Right ventricle myocardium superior (tissue), 1 donor: Measurements from ENCODE around the gene OPN1SW. TPM values are rescaled to one million over a fixed set of nuclear protein-coding genes. Genes with fewer than 3 reads are reported as not detected.
A peak's percentile ranks its signal among the peaks of the same experiment; 100 is the strongest.

Experiments
- ATAC-seq: fragments of 200-7000 bp; cut with Tn5 transposase; one replicate; pipeline ENCODE4 v1.9.1; 2020; ENCODE audit warnings: mild to moderate bottlenecking; ENCODE audit not compliant: poor library complexity
- DNase-seq: peaks from one replicate; pipeline ENCODE4 v3.0.0-alpha.2; 2020
- intact Hi-C: fragments of 100-400 bp; cut with DNase I; formaldehyde crosslinking; loops from one replicate; pipeline ENCODE4 v1.11.2; 2022
- long read RNA-seq: library from polyadenylated mRNA; unstranded; transcript quantifications from one replicate; pipeline ENCODE4 v2.0.0, GENCODE V29; 2021
- total RNA-seq: library from RNA; stranded (reverse); fragmentation: NEBNext Ultra II Directional; extraction: Animal tissue kit (Norgen Biotek cat#: 25700); gene quantifications from one replicate; pipeline ENCODE4 v1.2.1, GENCODE V29; 2021
- donor health status: DM: no; HTN: yes; CAD: no; lungs with severe emphysema.

The OPN1SW gene, protein sequence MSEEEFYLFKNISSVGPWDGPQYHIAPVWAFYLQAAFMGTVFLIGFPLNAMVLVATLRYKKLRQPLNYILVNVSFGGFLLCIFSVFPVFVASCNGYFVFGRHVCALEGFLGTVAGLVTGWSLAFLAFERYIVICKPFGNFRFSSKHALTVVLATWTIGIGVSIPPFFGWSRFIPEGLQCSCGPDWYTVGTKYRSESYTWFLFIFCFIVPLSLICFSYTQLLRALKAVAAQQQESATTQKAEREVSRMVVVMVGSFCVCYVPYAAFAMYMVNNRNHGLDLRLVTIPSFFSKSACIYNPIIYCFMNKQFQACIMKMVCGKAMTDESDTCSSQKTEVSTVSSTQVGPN
- not detected for total RNA-seq
- long read RNA-seq = 0 reads

DNA sequence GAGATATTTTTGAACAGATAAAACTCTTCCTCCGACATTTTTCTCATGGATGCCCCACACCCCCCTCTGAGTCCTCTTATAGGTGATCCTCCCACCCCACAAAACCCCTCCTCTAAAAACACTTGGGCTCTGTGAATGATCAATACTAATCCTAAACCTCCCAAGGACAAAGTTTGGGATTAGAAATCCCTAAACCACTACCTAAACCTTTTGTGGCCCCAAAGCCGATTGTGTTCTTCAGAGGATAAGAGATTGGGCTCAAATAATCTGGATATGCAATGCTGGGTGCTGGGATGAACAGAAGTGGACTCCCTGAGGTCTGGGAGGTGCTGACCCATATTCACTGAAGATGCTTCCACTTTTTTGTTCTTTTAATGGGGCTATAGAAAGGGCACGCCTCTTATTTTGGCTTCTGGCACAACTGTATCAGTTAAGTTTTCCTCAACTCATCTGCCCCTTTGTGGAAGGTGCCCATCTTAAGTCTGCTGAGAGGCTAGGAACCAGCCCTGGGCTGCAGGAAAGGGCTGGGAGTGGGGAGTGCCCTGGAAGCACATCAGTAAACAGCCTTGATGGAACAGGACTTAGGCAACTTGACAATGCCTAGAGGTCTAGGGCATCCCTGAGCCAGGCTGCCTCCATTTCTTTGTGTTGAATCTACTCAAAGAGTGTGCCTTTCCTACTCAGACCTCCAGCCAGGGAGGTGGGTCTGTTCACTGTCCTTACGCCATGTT is at the start of gene OPN1SW:
Gene OPN1SW (minus strand): TSS at position 51 of the 731 bp plus-strand sequence. CDS start 13 bp downstream, at position 38.
- ATAC-seq (no peak), DNase-seq (no peak)
- intact Hi-C loops = no loop called here

DNA sequence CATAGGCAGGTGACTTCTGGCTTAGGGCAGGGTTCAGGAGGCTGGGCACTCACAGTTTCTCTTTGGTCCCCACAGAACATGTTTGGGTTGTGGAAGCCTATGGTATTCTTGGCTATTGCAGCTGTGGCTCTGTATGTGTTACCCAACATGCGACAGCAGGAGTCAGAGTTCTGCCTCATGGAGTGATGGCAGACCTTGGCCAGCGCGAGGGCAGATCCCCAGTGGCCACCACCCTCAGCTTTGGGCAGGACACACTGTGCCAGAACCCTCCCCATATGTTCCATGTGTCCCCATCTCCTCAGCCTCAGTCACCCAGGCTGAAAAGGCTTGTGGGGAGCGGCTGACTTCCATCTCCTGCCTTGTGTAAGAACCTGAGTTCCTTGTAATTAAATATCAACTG is 46.1 kb upstream of the OPN1SW start:
- no peak for ATAC-seq
- intact Hi-C loops = no loop called here
- no peak for DNase-seq

DNA sequence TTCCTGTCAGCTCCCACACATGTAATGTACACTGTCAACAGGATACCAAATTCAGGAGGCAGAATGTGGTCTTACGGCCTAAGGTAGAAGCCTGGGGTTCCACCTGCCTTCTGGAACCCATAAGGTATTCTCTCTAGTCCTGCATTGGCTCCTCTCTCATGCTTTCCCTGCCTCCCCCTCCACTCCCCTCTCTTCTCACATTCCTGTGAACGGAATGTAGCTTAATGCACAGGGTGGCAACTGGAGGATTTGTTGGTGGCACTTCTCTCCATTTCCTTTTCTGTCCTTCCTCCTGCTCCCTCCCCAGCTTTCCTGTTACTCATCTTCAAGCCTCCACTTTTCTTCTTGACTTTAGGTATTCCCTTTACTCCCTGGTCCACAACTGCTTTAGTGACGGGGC is 43.1 kb upstream of the OPN1SW start:
- intact Hi-C loops = no loop called here
- ATAC-seq = no peak
- DNase-seq = no peak

DNA sequence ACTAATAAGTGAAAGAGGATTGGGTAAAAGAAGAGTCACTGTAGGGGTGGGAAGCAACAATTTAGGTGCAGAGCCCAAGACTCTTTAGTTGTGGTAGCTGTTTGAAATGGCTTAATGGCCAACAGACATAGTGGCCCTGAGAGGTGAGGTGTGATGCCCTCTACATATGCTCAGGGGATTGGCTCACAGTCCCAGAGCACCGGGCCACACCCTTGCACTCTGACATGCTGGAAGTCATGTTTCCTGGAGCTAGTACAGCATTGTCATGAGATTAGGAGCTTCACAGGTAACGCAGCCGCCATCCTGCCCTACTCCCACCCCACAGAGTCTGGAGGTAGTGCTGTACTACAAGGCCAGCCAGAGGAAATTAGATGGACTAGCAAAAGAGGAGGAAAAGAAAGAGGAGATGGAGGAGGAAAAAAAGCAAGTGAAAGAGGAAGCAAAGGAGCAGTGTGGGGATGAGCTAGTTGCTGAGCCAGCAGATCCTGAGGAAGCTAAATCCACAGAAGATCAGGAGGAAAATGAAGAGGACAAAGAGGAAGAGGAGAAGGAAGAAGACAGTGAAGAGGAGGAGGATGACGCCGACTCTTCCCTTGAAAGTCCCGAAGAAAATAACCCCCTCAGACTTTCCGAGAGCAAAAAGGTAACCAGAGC is 39.8 kb upstream of the OPN1SW start:
- intact Hi-C loops = no loop called here
- peak; percentile 32 for ATAC-seq
- no peak for DNase-seq

DNA sequence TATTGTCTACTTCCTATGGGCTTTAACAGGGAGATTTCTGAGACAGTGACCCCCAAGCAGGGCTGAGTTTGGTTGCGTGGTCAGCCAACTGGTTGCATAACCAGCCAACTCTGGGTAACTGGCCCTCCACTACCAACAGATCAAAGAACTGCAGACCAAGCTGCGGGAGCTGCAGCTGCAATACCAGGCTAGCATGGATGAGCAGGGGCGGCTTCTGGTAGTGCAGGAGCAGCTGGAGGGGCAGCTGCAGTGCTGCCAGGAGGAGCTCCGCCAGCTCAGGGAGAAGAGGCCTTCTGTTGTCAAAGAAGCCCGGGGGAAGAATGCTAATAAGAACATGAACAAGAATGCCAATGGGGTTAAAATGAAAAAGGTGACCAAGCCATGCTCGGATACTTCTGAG is 38.9 kb upstream of the OPN1SW start:
- intact Hi-C loops = no loop called here
- ATAC-seq (no peak), DNase-seq (no peak)

DNA sequence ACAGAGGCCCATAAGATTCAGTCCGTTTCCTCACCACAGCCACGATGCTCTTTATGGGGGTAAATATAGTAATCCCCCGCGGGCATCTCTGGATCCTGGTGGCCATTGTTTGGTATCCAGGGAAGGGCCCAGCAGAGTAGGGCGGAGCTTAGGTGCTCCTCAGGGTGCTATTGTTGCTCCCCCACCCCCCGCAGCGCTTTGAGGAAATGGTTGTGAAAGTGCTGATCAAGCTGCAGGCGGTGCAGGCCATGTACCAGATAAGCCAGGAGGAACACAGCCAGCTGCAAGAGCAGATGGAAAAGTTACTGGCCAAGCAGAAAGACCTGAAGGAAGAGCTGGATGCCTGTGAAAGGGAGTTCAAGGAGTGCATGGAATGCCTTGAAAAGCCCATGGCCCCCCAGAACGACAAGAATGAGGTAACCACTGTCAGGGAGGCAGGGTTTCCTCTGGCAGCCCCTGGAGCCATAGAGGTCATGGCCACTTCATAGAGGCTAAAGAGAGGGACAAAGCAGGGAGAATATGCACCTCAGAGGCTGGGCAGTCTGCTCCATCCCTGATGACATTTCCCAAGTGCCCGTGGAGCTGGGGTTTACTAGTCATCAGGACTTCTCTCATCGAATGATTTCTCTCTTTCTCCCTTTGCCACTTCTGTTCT is 37.0 kb upstream of the OPN1SW start:
- intact Hi-C loops = no loop called here
- ATAC-seq (peak; percentile 81), DNase-seq (peak; percentile 78)

DNA sequence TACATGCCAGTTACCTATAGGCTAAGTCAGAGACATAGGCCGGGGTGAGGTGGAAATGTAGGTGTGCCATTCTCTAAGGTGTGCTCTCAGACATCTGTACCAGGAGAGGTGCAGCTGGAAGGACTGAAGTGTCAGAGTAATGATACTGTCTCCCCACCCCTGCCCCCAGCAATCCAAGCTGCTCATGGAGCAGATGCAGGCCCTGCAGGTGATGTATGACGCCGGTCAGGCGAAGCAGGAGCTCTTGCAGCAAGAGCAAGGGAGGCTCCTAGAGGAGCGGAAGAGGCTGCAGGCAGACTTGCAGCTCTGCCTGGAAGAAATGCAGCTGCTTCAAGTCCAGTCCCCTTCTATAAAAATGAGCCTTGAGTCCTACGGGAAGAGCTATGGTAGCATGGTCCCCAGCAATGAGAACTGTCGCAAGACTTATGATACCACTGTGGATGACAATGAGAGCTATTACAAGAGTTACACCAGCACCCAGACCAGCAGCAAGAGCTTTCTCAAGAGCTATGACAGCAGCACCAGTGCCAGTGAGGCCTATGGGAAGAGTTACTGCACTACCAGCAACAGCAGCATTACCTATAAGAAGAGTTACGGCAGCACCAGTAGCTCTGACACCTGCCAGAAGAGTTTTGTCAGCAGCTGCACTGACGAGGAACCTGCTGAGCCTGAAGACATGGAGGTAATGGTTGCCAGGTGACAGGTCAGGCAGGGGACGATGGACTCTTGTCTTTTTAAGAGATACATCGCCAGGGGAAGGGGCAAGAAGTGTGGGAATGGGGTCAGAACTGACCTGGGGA is 36.2 kb upstream of the OPN1SW start:
- ATAC-seq (no peak), DNase-seq (no peak)
- intact Hi-C loops = no loop called here

DNA sequence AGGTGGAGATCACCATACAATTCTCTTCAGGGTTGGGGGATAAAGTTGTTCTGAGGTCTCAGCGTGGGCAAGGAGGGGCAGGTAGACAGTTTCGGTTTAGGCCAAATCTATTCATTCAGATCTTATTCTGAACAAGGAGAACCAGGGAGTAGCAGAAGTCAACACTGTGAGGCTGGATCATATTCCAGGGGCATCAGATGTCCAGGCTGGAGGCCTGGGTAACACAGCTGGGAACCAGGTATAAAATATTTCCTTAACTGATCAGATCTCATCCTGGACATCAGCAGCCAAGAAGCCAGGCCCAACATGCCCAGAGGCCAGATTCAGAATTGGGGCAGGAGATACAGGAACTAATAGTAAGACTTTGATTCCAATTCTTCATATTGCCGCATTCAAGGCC is 35.4 kb upstream of the OPN1SW start:
- DNase-seq (no peak), ATAC-seq (no peak)
- intact Hi-C loops = no loop called here

DNA sequence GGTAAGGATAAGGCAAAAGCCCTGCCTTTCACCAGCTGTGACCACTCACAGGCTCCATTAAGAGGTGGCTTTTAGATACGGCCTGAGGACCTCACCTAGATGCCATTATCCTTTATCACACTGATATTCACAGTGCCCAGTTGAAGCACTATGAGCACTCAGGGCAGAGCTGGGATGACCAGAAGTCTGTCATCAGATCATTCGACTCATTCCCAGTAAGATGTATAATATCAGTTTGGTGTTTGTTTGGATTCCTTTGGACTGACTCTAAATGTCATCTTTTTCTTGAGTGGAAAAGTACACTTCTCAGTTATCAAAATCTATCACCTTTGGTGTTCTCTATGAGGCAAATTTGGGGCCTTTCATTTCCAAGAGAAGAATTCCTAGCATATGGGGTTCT is 34.9 kb upstream of the OPN1SW start:
- DNase-seq (no peak), ATAC-seq (no peak)
- intact Hi-C loops = no loop called here

DNA sequence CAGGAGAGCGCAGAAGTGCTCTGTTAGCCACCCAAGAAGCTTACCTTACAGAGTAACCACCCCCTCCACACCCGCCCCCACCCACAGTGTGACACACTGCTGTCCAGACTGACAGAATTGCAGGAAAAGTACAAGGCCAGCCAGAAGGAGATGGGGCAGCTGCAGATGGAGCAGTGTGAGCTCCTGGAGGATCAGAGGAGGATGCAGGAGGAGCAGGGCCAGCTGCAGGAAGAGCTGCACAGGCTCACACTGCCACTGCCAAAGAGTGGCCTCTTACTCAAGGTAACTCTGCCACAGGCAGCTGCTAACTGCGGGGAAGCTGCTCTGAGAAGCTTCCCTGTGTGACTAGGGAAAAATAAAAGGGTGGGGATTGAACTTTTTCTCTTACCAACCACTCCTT is 33.8 kb upstream of the OPN1SW start:
- DNase-seq = no peak
- ATAC-seq = no peak
- intact Hi-C loops = no loop called here

DNA sequence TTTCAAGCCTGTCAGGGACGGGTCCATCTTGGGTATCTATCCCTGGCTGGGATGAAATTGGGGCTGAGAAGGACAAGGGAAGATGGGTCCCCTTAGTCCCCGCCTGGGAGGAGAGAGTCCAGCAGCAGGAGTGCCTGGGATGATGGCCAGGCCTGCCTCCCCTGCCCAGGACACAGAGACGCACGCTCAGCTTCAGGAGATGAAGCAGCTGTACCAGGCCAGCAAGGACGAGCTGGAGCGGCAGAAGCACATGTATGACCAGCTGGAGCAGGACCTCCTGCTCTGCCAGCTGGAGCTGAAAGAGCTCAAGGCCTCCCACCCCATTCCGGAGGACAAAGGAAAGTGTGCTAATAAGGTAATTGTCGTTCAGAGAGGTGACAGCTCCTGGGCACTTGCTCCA is 31.6 kb upstream of the OPN1SW start:
- DNase-seq (no peak), ATAC-seq (no peak)
- intact Hi-C loops = no loop called here

DNA sequence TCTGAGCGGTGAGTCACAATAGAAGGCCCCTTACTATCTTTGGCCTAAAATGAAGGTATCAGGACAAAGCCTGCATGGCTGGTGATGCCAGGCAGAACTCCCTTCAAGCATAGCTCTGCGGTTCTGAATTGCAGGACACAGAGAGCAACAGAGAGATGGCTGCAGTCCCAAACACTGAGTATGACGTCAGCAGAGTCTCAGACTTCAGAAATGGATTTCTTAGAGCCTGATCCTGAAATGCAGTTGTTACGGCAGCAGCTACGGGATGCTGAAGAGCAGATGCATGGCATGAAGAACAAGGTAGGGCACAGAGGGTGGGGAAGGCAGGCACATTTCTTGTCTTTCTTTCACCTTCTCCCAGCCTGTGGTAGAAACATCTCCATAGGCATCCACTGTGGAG is 29.6 kb upstream of the OPN1SW start:
- no peak for DNase-seq
- ATAC-seq = no peak
- intact Hi-C loops = no loop called here

DNA sequence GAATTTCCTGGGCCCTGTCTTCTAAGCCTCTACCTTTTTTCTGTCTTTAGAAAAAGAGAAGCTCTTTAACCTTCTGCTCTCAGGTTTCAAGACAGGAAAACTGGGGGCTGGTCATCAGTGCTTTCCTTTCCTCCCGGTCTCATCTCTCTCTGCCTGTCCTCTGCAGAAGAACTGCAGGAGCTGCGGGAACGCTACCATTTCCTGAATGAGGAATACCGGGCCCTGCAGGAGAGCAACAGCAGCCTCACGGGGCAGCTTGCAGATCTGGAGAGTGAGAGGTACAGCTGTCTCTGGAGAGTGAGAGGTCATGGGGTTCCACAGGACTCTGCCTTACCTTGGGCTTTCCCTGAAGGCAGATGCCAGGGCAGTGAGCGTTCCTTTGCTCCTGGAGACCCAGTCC is 28.9 kb upstream of the OPN1SW start:
- DNase-seq (no peak), ATAC-seq (no peak)
- intact Hi-C loops = no loop called here

DNA sequence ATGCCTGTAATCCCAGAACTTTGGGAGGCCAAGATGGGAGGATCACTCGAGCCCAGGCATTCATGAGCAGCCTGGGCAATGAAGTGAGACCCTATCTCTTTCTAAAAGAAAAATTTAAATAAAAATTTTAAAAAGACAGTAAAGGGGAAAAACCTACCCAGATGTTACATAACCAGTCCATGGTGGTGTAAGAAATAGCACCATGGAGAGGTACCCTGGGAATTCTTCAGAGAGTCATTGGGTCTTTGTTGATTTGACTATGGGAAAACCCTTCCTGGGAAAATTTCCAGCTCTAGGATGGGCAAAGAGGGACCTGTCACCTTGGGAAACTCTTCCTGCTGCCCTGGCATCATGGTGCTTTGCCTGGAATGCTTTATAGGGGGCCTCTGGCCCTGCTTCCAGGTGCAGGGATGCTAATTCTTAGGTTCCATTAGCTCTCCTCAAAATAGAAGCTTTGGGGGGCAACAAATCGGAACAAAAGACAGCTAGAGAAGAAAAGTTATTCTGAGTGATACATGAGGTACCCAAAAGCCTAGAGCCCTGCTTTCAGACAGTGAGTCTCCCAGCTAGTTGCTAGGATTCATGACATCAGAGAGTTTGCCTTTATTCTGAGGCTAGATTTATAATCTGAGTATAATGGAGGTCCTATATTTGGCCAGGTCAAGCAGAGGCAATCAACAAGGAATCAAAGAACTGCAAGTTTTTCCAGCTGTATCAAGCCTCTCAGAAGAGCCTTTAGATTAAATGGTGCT is 26.2 kb upstream of the OPN1SW start:
- intact Hi-C loops = no loop called here
- ATAC-seq (no peak), DNase-seq (no peak)

DNA sequence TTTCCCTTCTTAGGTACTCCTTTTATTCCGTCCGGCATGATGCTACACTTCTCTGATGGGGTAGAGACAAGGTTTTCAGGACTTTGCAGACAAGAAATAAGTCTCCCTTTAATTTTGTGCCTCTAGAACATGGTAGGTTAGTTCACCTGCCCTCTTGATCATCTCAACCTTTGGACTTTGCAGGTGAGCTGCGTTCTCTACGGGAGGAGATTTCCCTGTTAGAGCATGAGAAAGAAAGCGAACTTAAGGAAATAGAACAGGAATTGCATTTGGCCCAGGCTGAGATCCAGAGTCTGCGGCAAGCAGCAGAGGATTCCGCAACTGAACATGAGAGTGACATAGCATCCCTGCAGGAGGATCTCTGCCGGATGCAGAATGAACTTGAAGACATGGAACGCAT is 25.4 kb upstream of the OPN1SW start:
- ATAC-seq (no peak), DNase-seq (no peak)
- intact Hi-C loops = no loop called here

DNA sequence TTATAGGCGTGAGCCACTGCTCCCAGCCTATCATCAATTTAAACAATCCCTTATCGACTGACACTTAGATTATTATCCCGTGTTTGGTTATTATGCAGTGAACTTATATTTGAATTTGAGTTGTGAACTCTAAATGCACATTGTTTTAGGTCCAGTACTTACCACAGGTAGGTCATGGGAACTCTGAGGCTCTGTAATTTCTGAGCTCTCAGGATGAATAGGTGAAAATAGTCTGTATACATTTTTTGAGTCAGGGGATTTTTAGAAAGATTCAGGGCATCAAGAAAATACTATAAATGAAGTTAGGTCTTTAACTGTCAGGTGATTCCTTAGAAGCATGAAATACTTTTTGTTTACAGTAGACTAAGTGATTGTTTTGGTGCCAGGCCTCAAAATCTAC is 25.0 kb upstream of the OPN1SW start:
- intact Hi-C loops = no loop called here
- ATAC-seq (no peak), DNase-seq (no peak)

DNA sequence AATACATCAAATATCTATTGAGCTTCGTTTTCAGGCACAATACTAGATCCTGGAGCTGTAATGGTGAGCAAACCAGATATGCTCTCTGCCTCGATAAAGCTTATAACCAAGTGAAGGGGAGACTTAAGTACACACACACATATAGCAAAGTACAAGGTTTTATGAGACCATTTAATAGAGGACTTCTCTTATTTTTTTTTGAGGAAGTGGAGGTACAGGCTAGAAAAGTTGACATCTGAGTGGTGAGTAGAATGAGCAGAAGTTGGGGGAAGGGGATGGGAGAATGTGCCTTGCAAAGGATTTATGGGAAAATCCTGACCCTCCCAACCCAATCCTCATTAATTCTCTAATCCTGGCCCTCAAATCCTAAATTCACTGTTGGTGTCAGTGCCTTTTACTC is 23.9 kb upstream of the OPN1SW start:
- ATAC-seq = no peak
- intact Hi-C loops = no loop called here
- DNase-seq = no peak

DNA sequence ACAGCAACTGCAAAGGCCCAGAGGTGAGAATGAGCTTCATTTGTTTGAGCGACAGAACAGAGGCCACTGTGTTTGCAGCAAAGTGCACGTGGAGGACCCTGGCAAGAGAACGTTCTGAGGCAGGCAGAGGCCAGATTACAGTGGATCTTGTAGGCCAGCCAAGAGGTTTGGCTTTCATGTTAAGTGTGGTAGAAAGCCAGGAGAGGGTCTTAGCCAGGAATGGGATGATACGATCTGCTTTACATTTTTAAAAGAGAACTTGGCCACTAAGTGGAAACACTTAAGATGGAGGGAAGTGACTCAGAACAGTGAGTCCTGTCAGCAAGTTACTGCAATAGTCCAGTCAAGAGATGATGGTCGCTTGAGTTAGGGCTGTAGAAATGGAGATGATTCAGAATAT is 20.7 kb upstream of the OPN1SW start:
- ATAC-seq (no peak), DNase-seq (no peak)
- intact Hi-C loops = no loop called here
